Muscle of arm (tissue), 12 donors: ENCODE results near the gene HERC6. TPM values are rescaled to one million over a fixed set of nuclear protein-coding genes. Genes with fewer than 3 reads are reported as not detected.
"Not testable (repeated sequence)": the region's sequence is repeated elsewhere in the genome, so short reads cannot be mapped to it uniquely, and the experiment has no call there.

Source experiments
- DNase-seq: peaks from one replicate; pipeline ENCODE4 v3.0.0-alpha.2; 2013
- polyA plus RNA-seq, 12 donors: library from polyadenylated mRNA; unstranded; fragments of 120-200 nt; gene quantifications; one replicate each; pipeline ENCODE4 v1.2.1, GENCODE V29; 2013; ENCODE audit not compliant: insufficient read length in 12 of 12

The HERC6 gene
- polyA plus RNA-seq, 12 donors, result 0.84 to 3.5 (median 1.5) TPM; not detected in 2

DNA sequence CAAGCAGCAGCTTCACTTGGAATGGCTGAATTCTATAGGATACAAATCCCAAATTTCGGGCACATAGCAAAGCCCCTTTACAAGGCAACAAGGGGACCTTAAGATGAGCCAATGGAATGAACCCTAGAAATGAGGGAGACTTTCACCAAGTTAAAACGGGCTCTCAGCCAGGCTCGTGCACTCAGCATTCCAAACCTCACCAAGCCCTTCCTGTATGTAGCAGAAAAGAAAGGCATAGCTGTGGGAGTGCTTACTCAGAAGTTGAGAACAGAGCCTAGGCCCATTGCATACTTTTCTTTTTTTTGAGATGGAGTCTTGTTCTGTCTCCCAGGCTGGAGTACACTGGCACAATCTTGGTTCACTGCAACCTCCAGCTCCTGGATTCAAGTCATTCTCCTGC, 67.5 kb downstream of the HERC6 start:
- DNase-seq, result no peak

- no peak for DNase-seq
These were observed 68.9 kb downstream of the HERC6 start for GRCh38 chr4:88447371-88448095.

GRCh38 chr4:88448211-88448765, 69.6 kb downstream of the HERC6 start:
- not testable (repeated sequence) for DNase-seq

DNA sequence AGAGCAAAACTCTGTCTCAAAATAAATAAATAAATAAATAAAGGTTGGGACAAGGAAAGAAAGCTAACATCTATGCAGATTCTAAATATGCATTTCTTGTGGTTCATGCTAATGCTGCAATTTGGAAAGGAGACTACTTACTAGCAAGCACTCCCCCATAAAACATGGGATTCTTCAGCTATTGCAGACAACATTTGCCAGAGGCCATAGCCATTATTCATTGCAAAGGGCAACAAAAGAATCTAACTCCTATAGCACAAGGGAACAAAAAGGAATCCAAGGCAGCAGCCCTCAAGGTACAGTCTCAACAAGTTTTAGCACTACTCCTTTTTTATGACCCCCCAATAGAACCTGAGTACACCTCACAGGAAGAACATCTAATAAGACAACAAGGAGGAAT, 70.2 kb downstream of the HERC6 start:
- DNase-seq, result no peak

DNA sequence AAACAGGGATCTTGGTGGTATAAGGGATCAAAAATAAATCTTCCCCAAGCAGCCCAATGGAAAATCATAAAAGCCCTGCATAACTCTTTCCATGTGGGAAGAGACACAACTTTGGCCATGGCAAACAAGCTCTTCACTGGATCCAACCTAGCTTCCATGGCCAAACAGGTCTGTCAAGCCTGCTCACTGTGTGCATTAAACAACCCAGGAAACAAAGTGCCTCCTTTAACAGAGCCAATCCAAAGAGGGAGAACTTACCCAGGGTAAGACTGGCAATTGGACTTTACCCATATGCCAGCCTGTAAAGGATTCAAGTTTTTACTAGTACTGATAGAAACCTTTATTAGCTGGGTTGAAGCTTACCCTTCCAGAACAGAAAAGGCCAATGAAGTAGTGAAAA, 70.6 kb downstream of the HERC6 start:
- DNase-seq, result no peak

GRCh38 chr4:88451205-88451604, 72.6 kb downstream of the HERC6 start:
- DNase-seq, result no peak

DNA sequence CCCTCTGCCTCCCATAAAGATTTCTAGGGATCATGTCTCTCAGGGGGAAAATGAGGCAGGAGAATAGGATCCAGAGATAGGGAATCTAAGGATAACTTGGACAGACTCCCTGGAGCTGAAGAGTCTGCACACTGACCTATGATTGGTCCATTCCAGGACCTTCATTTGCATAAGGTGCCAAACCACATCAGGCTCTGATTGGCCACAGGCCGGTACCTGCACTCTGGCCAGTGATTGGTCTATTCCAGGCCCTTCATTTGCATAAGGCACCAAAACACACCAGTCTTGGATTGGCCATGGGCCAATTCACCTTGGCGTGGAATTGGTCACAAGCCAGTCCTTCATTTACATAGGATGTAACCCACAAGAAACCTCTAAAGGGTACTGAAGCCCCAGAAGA, 74.3 kb downstream of the HERC6 start:
- DNase-seq, result no peak

GRCh38 chr4:88456670-88457306, 78.1 kb downstream of the HERC6 start, which contains the start of gene HERC5:
HERC5 (plus strand) TSS chr4:88457119; CDS start chr4:88457270, 151 bp downstream.
- peak; percentile 87 for DNase-seq

GRCh38 chr4:88457307-88458103, 78.9 kb downstream of the HERC6 start:
- DNase-seq, result peak; percentile 6

- DNase-seq, result peak; percentile 5
These were observed 79.6 kb downstream of the HERC6 start for GRCh38 chr4:88458104-88458740.

GRCh38 chr4:88465653-88466192, 87.1 kb downstream of the HERC6 start:
- no peak for DNase-seq

DNA sequence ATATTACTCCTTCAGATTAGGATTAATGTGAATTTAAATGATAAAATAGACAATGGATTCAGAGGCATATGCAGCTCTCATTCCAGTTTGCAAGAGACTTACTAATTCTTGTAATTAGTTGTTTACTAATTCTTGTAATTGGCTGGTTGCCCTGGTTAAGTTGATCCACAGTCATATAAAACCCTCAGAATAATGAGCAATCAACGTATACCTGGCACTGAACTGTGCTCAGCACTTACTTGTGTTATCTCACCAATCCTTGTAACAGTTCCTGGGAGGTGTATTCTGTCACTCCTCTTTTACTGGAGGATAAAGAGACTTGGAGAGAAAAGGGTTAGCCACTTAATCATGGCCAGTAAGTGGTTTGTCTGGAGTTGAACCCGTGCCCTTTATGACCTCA, 88.7 kb downstream of the HERC6 start:
- no peak for DNase-seq

GRCh38 chr4:88477229-88477860, 98.7 kb downstream of the HERC6 start:
- DNase-seq, result no peak

- no peak for DNase-seq
These were observed 99.6 kb downstream of the HERC6 start for GRCh38 chr4:88478247-88478646.

GRCh38 chr4:88481537-88481936, 102.9 kb downstream of the HERC6 start:
- no peak for DNase-seq

DNA sequence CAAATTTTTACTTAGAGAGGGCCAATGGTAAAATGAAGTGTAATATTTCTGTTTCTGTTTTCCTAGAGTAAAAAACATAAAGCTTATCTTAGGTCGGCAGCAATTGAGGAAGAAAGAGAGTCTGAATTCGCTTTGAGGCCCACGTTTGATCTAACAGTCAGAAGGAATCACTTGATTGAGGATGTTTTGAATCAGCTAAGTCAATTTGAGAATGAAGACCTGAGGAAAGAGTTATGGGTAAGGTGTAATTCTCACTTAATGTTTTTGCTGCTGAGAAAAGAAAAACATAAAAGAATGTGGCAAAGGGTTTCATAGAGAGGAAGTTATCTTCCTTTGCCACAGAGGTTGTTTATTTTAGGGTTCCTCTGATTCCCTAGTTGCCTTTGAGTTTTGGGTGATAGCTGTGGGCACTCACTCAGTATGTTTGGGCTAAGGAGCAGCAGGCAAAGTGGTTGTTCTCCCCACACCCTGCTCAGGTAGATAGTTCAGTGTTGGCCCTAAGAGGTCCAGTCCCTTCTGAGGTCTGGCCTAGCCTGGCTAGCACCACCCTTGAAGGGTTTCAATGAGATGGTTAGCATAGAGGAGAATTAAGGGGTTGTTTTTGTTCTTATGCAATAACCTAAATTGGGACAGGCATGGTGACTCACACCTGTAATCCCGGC, 110.6 kb downstream of the HERC6 start:
- no peak for DNase-seq
